Mesodermal cell (in vitro differentiated cells): Measurements from ENCODE around the gene TOMM40.
"Not testable (repeated sequence)": the region's sequence is repeated elsewhere in the genome, so short reads cannot be mapped to it uniquely, and the experiment has no call there.

ENCODE experiments used
- H3K27ac ChIP-seq: 2 replicates; pipeline ENCODE4 v1.7.0; 2013; ENCODE audit warnings: mild to moderate bottlenecking, low read depth, low read length, moderate library complexity; ENCODE audit not compliant: severe bottlenecking
- H3K36me3 ChIP-seq: 2 replicates; pipeline ENCODE4 v1.7.1; 2013; ENCODE audit warnings: mild to moderate bottlenecking, low read length, moderate library complexity; ENCODE audit not compliant: control insufficient read depth, insufficient read depth
- H3K4me1 ChIP-seq: one replicate; pipeline ENCODE4 v1.7.1; 2013; ENCODE audit warnings: mild to moderate bottlenecking, low read length; ENCODE audit not compliant: insufficient read depth, control insufficient read depth, poor library complexity, severe bottlenecking
- H3K4me3 ChIP-seq: 2 replicates; pipeline ENCODE4 v1.7.0; 2013; ENCODE audit warnings: low read length, control low read depth, mild to moderate bottlenecking; ENCODE audit not compliant: insufficient read depth, poor library complexity, severe bottlenecking; ENCODE audit errors: extremely low read depth
- H3K9me3 ChIP-seq: 2 replicates; pipeline ENCODE4 v1.7.1; 2013; ENCODE audit warnings: mild to moderate bottlenecking, low read length, moderate library complexity; ENCODE audit not compliant: control insufficient read depth
- WGBS, 2 experiments: methylation state at CpG; one replicate each; pipeline ENCODE4 v1.1.5; 2013; ENCODE audit warnings: missing lambda C conversion rate in 2 of 2; ENCODE audit not compliant: insufficient coverage in 2 of 2; 5-methylcytosine and 5-hydroxymethylcytosine counted together

The TOMM40 gene

DNA sequence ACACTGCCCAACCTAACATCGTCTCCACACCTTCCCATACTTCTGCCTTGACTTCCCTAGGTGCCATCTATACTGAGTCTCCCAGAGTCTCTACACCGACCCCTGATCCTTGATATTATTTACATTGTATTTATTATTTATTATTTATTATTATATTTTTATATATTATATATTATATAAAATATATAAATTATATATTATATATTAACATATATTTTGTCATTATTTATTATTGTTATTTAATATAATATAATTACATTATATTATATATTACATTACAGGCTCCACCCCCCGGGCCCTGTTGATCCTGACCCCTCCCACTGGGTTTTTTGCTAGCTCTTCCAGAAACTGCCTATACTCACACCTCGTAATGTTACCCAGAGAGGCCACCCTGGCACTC lies 18.4 kb upstream of the TOMM40 start:
- Histone ChIP-seq H3K4me1 (peaks cover 44% of the 10 kb centered on the region), H3K36me3 (peaks cover 93% of the 10 kb centered on the region), H3K27ac (no peak overlapping the region), H3K9me3 (no peaks in the 10 kb centered on the region), H3K4me3 (no peak overlapping the region)
- 83 to 86% methylated on average over 3 of the region's 4 CpGs for WGBS, 2 experiments

DNA sequence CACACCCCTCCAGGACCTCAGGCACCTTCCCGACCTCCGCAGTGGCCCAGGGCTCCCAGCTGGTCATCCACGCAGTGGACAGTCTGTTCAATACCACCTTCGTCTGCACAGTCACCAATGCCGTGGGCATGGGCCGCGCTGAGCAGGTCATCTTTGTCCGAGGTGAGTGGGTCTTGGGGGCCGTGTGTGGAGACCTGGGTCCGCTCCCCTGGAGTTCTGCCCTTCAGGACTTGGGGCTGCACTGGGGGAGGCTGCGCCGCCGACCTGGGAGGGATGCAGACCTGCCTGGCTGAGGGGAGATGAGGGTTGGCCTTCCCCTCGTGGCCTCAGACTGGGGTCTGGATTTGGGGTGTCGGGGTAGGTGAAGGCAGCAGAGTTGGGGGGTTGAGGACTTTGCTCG lies 16.7 kb upstream of the TOMM40 start:
- H3K9me3 ChIP-seq = no peaks in the 10 kb centered on the region
- no peak overlapping the region for H3K4me3 ChIP-seq
- H3K27ac ChIP-seq = peak overlapping the region; percentile 95
- WGBS, 2 experiments = 97 to 98% methylated on average over 8 to 14 of the region's 16 CpGs
- peaks cover 59% of the 10 kb centered on the region for H3K4me1 ChIP-seq
- peaks cover 95% of the 10 kb centered on the region for H3K36me3 ChIP-seq

DNA sequence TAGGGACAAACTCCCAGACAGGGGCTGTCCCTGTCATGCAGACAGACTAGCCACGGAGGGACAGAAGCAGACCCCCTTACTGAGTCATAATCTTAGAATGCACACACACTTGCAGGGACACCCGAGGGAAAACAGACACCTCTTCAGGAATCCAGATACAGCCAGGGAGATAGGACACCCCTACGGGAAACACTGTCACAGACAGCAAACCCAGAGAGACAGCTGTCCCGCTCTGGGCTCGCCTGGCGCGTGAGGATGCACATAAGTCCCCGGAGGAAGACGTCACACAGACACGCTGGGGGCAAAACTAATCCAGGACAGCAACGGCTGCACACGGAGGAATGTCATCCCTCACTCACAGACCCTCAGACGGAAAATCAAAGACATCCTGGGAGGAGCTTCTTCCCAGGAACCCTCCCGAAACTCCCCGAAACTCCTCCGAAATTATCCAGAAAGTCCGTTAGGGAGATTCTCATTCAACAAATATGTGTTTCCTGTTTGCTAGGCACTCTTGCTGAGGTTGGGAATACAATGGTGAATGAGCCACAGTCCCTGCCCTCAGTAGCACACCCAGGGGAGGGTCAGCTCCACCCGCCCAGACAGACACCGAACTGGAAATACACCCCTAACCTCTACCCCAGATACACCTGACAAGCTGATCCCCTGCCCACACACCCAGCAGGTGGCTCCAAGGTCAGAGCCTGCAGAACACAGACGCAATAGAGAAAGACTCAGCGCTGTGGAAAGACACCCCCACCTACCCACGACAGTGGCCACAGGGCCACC lies 15.2 kb upstream of the TOMM40 start:
- WGBS, 2 experiments = 82 to 87% methylated on average over 17 to 18 of the region's 22 CpGs
- Histone ChIP-seq H3K27ac (peak overlapping the region; percentile 95), H3K4me1 (peaks cover 66% of the 10 kb centered on the region), H3K9me3 (no peaks in the 10 kb centered on the region), H3K36me3 (peaks cover 89% of the 10 kb centered on the region), H3K4me3 (no peak overlapping the region)

DNA sequence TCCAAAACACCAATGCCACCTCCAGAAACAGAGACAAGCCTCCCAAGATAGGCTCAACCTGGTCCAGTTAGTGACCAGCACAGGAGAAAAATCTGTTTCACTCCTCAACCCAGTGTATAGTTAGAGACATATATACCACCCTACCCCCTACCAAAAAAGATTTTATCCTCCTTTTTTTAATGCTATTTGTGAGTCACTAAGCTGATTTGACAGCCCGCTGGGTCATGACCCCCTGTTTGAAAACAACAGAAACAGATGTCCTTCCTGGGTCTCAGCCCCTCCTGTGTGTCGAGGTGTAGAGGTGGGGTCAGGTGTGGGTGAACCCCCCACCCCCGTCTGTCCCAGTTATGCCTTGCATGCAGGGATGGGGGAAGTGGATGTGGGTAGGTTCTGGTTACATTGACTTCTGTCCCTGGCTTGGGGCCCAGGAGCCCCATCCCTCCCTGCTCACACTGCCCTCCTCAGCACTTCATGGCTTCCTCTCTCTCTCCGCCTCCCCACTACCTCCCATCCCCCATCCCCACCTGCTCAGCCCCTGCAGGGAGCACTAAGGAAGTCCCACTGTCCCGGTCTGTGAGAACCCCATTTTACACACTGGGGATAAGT lies 14.0 kb upstream of the TOMM40 start:
- no peak overlapping the region for H3K4me3 ChIP-seq
- H3K4me1 ChIP-seq = peaks cover 78% of the 10 kb centered on the region
- H3K27ac ChIP-seq = no peak overlapping the region
- H3K36me3 ChIP-seq = peaks cover 89% of the 10 kb centered on the region
- 85 to 100% methylated on average over 1 to 3 of the region's 5 CpGs for WGBS, 2 experiments
- no peaks in the 10 kb centered on the region for H3K9me3 ChIP-seq

DNA sequence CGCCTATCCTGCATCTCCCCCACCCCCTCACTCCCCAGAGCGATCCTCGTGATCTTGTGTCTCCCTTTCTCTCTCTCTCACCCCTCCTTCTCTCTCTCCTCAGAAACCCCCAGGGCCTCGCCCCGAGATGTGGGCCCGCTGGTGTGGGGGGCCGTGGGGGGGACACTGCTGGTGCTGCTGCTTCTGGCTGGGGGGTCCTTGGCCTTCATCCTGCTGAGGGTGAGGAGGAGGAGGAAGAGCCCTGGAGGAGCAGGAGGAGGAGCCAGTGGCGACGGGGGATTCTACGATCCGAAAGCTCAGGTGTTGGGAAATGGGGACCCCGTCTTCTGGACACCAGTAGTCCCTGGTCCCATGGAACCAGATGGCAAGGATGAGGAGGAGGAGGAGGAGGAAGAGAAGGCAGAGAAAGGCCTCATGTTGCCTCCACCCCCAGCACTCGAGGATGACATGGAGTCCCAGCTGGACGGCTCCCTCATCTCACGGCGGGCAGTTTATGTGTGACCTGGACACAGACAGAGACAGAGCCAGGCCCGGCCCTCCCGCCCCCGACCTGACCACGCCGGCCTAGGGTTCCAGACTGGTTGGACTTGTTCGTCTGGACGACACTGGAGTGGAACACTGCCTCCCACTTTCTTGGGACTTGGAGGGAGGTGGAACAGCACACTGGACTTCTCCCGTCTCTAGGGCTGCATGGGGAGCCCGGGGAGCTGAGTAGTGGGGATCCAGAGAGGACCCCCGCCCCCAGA lies 12.8 kb upstream of the TOMM40 start:
- 96% methylated on average over 12 to 14 of the region's 26 CpGs for WGBS, 2 experiments
- Histone ChIP-seq H3K4me1 (peaks cover 79% of the 10 kb centered on the region), H3K36me3 (peaks cover 88% of the 10 kb centered on the region), H3K4me3 (no peak overlapping the region), H3K27ac (no peak overlapping the region), H3K9me3 (no peaks in the 10 kb centered on the region)

DNA sequence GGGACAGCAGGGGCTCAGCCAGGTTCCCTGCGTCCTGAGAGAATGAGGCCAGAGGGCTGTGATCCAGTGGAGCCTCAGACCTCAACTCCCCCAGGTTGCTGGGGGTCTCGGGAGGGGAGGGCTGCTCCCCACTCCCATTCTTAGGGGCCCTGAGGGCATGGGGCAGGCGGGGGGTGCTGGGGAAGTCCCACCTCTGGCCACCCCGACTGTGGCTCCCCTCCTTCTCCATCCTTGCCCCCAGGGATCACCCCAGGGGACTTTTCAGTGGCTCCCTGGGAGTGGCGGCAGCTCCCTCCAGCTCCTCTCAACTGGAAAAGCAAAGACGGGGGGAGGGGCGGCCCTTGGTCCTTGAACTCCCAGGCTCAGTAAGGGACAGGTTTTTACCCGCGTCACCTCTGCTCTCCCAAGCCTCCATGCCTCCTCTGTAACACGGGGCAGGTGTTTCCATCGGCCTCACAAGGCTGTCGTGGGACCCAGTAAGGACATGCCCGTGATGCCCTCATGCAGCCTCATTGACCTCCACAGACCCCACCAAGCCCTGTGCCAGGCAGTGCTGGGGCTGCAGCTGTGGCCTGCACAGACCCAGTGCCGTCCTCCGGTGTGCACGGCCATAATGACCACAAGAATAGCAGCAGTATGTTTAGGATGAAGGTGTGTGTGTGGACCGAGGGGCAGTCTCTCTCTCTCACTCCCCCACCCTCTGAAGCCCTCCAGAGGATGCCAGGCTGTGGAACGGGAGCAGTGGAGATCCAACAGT lies 11.6 kb upstream of the TOMM40 start:
- Histone ChIP-seq H3K9me3 (no peaks in the 10 kb centered on the region), H3K36me3 (peaks cover 88% of the 10 kb centered on the region), H3K4me1 (peaks cover 74% of the 10 kb centered on the region), H3K27ac (peak overlapping the region; percentile 49), H3K4me3 (no peak overlapping the region)
- WGBS, 2 experiments = 94 to 95% methylated on average over 9 to 14 of the region's 18 CpGs

DNA sequence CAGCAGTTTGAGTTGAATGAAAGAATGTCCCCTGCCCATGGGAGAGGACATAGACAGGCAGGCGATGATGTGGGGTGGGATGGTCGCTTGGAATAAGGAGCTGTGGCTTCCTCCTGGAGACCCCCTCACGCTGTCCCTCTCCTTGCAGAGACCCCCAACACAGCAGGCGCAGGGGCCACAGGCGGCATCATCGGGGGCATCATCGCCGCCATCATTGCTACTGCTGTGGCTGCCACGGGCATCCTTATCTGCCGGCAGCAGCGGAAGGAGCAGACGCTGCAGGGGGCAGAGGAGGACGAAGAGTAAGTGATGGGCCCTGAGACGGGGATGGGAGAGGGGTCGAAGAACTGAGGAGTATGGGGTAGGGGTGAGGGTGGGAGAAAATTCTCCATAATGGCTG lies 9.0 kb upstream of the TOMM40 start:
- 95% methylated on average over 8 to 13 of the region's 15 CpGs for WGBS, 2 experiments
- H3K27ac ChIP-seq = no peak overlapping the region
- no peaks in the 10 kb centered on the region for H3K9me3 ChIP-seq
- H3K4me3 ChIP-seq = no peak overlapping the region
- H3K36me3 ChIP-seq = peaks cover 90% of the 10 kb centered on the region
- peaks cover 50% of the 10 kb centered on the region for H3K4me1 ChIP-seq

DNA sequence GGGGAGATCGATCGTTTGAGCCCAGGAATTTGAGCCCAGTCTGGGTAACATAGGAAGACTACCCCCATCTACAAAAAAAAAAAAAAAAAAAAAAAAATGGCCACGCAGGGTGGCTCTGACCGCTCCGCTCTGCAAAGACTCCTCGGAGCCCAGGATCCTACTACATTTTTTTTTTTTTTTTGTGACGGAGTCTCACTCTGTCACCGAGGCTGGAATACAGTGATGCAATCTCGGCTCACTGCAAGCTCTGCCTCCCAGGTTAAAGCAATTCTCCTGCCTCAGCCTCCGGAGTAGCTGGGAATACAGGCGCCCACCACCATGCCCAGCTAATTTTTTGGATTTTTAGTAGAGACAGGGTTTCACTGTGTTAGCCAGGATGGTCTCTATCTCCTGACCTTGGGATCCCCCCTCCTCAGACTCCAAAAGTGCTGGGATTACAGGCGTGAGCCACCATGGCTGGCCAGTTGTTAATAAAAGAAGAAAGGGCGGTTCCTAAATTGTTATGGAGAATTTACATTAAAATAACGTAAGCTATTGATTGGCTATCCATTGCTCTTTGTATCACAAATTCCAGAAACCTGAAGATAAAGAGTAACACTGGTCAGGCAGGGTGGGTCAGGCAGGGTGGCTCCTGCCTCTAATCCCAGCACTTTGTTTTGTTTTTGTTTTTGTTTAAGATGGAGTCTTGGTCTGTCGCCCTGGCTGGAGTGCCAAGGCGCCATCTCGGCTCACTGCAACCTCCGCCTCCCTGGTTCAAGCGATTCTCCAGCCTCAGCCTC lies 8.2 kb upstream of the TOMM40 start:
- H3K4me3 ChIP-seq, H3K9me3 ChIP-seq, H3K27ac ChIP-seq: not testable (repeated sequence)
- WGBS, 2 experiments = 95 to 97% methylated on average over 9 to 15 of the region's 19 CpGs
- Histone ChIP-seq H3K36me3 (peaks cover 90% of the 10 kb centered on the region), H3K4me1 (peaks cover 44% of the 10 kb centered on the region)

DNA sequence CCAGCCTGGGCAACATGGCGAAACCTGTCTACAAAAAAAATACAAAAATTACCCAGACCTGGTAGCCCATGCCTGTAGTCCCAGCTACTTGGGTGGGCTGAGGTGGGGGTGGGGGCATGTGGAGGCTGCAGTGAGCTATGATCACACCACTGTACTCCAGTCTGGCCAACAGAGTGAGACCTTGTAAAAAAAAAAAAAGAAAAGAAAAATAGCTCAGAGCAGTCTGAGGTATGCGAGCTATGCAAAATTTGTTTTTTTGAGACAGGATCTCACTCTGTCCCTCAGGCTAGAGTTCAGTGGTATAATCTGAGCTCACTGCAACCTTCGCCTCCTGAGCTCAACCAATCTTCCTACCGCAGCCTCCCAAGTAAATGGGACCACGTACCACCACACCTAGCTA lies 7.1 kb upstream of the TOMM40 start:
- H3K4me1 ChIP-seq = peaks cover 34% of the 10 kb centered on the region
- WGBS, 2 experiments = 80 to 100% methylated on average over 1 of the region's 5 CpGs
- peak overlapping the region; percentile 5 for H3K27ac ChIP-seq
- no peak overlapping the region for H3K4me3 ChIP-seq
- H3K36me3 ChIP-seq = peaks cover 89% of the 10 kb centered on the region
- no peaks in the 10 kb centered on the region for H3K9me3 ChIP-seq

DNA sequence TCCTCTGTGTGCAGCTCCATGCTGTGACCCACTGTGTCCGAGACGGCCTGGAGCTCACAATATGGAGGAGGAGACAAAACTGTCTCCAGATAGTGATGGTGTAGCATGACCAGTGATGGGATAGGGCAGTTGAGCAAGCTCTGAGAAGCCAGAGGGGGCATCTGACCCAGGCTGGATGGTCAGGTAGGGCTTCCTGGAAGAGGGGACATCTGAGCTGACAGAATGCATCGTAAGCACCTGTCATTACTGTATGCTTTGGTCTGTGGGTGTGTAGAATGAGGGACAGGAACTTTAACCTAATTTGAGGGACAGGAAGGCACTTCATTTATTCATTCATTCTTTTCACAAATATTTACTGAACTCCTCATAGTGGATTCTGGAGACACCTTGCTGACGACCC lies 6.5 kb upstream of the TOMM40 start:
- 93 to 100% methylated on average over 2 of the region's 4 CpGs for WGBS, 2 experiments
- Histone ChIP-seq H3K27ac (peak overlapping the region; percentile 5), H3K4me3 (no peak overlapping the region), H3K9me3 (no peaks in the 10 kb centered on the region), H3K36me3 (peaks cover 86% of the 10 kb centered on the region), H3K4me1 (peaks cover 28% of the 10 kb centered on the region)
